ENCODE measurements around the gene ZMYND8.

DNA sequence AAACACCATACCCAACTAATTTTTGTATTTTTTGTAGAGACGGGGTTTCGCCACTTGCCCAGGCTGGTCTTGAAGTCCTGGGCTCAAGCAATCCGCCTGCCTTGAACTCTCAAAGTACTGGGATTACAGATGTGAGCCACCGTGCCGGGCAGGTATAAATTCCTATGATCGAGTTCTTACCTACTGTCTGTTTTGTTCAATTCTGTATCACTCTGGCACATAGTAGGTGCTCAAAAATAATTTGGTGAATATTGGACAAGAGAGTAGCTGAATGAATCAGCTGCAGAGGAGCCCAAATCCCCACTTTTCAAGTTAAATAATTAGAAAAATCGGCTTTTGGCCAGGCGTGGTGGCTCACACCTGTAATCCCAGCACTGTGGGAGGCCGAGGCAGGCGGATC is 13.7 kb upstream of the ZMYND8 start:
- TF ChIP-seq, protein P1, sequence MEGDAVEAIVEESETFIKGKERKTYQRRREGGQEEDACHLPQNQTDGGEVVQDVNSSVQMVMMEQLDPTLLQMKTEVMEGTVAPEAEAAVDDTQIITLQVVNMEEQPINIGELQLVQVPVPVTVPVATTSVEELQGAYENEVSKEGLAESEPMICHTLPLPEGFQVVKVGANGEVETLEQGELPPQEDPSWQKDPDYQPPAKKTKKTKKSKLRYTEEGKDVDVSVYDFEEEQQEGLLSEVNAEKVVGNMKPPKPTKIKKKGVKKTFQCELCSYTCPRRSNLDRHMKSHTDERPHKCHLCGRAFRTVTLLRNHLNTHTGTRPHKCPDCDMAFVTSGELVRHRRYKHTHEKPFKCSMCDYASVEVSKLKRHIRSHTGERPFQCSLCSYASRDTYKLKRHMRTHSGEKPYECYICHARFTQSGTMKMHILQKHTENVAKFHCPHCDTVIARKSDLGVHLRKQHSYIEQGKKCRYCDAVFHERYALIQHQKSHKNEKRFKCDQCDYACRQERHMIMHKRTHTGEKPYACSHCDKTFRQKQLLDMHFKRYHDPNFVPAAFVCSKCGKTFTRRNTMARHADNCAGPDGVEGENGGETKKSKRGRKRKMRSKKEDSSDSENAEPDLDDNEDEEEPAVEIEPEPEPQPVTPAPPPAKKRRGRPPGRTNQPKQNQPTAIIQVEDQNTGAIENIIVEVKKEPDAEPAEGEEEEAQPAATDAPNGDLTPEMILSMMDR (IDR thresholded peaks at IDR 0.05; ENCODE audit: extremely low read depth in 1 of 2, insufficient read depth in 1 of 2, low read depth in 1 of 2, low read length in 2 of 2) = no peak
- TF ChIP-seq POLR2A (IDR thresholded peaks at IDR 0.05; ENCODE audit: low read depth, low read length) (no peak), POLR2AphosphoS5 (IDR thresholded peaks at IDR 0.05; ENCODE audit: insufficient read depth, low read depth, low read length) (no peak), EZH2 (IDR thresholded peaks at IDR 0.05; ENCODE audit: borderline replicate concordance, low read depth, low read length, severe bottlenecking) (no peak), JUN (IDR thresholded peaks at IDR 0.05; ENCODE audit: borderline replicate concordance, insufficient read depth, insufficient read length, low read depth) (no peak), MAX (IDR thresholded peaks at IDR 0.05; ENCODE audit: insufficient read depth, insufficient read length) (no peak)

Measured in endothelial cell of umbilical vein (primary cell).